ENCODE measurements around the gene DDX24.

- TF ChIP-seq CTCF (IDR thresholded peaks at IDR 0.05; ENCODE audit: low read depth, low read length) (no peak), MAX (IDR thresholded peaks at IDR 0.05; ENCODE audit: low read depth, low read length) (no peak), POLR2A (IDR thresholded peaks at IDR 0.05; ENCODE audit: extremely low read depth, insufficient read length) (peak; percentile 31)
Observed at GRCh38 chr14:94129111-94129757, 48.2 kb upstream of the DDX24 start, which contains the start of gene IFI27L2.
